HEK293 (cell line): Measurements from ENCODE around the gene PAPSS2.

ENCODE experiments used
- CTCF ChIP-seq: fragments of 450-650 bp; formaldehyde crosslinking; IDR thresholded peaks from 2 replicates; pipeline ENCODE4 v1.5.1; 2016; ENCODE audit warnings: missing biosample characterization, missing genetic modification characterization
- GLI4 ChIP-seq: fragments of 450-650 bp; formaldehyde crosslinking; IDR thresholded peaks from 2 replicates; pipeline ENCODE4 v1.5.1; 2016; ENCODE audit warnings: missing biosample characterization, missing genetic modification characterization
- HOXC10 ChIP-seq: sonication (generic); formaldehyde crosslinking; IDR thresholded peaks from 2 replicates; pipeline ENCODE4 v1.8.1; 2023; ENCODE audit warnings: mild to moderate bottlenecking, missing genetic modification reagents
- KLF1 ChIP-seq: fragments of 450-650 bp; formaldehyde crosslinking; IDR thresholded peaks from 2 replicates; pipeline ENCODE4 v1.5.1; 2016; ENCODE audit warnings: missing biosample characterization, missing genetic modification characterization
- ZBTB49 ChIP-seq: fragments of 450-650 bp; formaldehyde crosslinking; IDR thresholded peaks from 2 replicates; pipeline ENCODE4 v1.5.1; 2016; ENCODE audit warnings: missing biosample characterization, missing genetic modification characterization, low read depth
- ZNF16 ChIP-seq: fragments of 450-650 bp; formaldehyde crosslinking; IDR thresholded peaks from 2 replicates; pipeline ENCODE4 v1.5.1; 2016; ENCODE audit warnings: low read depth, missing biosample characterization, missing genetic modification characterization
- ZNF184 ChIP-seq: fragments of 450-650 bp; IDR thresholded peaks from 2 replicates; pipeline ENCODE4 v1.5.1; 2018; ENCODE audit warnings: missing biosample characterization, mild to moderate bottlenecking, missing genetic modification characterization
- ZNF449 ChIP-seq: fragments of 450-650 bp; formaldehyde crosslinking; IDR thresholded peaks from 2 replicates; pipeline ENCODE4 v1.5.1; 2017; ENCODE audit warnings: missing biosample characterization, mild to moderate bottlenecking, missing genetic modification characterization, moderate library complexity
- ZSCAN5A ChIP-seq: fragments of 450-650 bp; formaldehyde crosslinking; IDR thresholded peaks from 2 replicates; pipeline ENCODE4 v1.5.1; 2016; ENCODE audit warnings: missing biosample characterization, missing genetic modification characterization

GRCh38 chr10:87654212-87654611 is 5.5 kb upstream of the PAPSS2 start:
- TF ChIP-seq KLF1 (no peak), ZBTB49 (tag by site-specific recombination) (no peak), ZSCAN5A (tag by site-specific recombination) (no peak), GLI4 (tag by site-specific recombination) (no peak), HOXC10 (CRISPR knock-in tag) (no peak), ZNF184 (tag by site-specific recombination) (no peak), ZNF16 (no peak), CTCF (tag by site-specific recombination) (no peak), ZNF449 (tag by site-specific recombination) (no peak)
